Neuronal stem cell (in vitro differentiated cells): ENCODE measurements around the gene LTBP1.
"Not testable (repeated sequence)": the region's sequence is repeated elsewhere in the genome, so short reads cannot be mapped to it uniquely, and the experiment has no call there.

Source experiments
- DNase-seq: peaks from one replicate; pipeline ENCODE4 v3.0.0-alpha.2; 2013; ENCODE audit warnings: low spot score
- H2AFZ ChIP-seq: one replicate; pipeline ENCODE4 v1.6.1; 2013; ENCODE audit warnings: mild to moderate bottlenecking, low read length, inconsistent platforms
- H2AK5ac ChIP-seq: 2 replicates; pipeline ENCODE4 v1.6.1; 2013; ENCODE audit warnings: low read depth, mild to moderate bottlenecking, inconsistent platforms, low read length, moderate library complexity, mixed read lengths
- H2BK120ac ChIP-seq: 2 replicates; pipeline ENCODE4 v1.6.1; 2013; ENCODE audit warnings: low read depth, mild to moderate bottlenecking, inconsistent platforms, low read length, moderate library complexity, mixed read lengths
- H2BK12ac ChIP-seq: one replicate; pipeline ENCODE4 v1.6.1; 2013; ENCODE audit warnings: low read length, inconsistent platforms
- H2BK15ac ChIP-seq: 2 replicates; pipeline ENCODE4 v1.6.1; 2013; ENCODE audit warnings: mild to moderate bottlenecking, low read length, inconsistent platforms, mixed read lengths
- H2BK5ac ChIP-seq: one replicate; pipeline ENCODE4 v1.6.1; 2013; ENCODE audit warnings: inconsistent platforms, mild to moderate bottlenecking, low read length, moderate library complexity
- H3K14ac ChIP-seq: one replicate; pipeline ENCODE4 v1.6.1; 2013; ENCODE audit warnings: low read length, inconsistent platforms
- H3K18ac ChIP-seq: 2 replicates; pipeline ENCODE4 v1.6.1; 2013; ENCODE audit warnings: low read length, inconsistent platforms
- H3K23ac ChIP-seq: 2 replicates; pipeline ENCODE4 v1.6.1; 2013; ENCODE audit warnings: low read depth, mild to moderate bottlenecking, mixed read lengths, low read length, inconsistent platforms; ENCODE audit not compliant: poor library complexity
- H3K27ac ChIP-seq: replicated peaks from 3 replicates; pipeline ENCODE4 v1.5.1; 2013; ENCODE audit warnings: low read length, inconsistent platforms
- H3K27me3 ChIP-seq, 3 experiments: 2 replicates each; pipeline ENCODE4 v1.6.1; 2013; ENCODE audit warnings: low read length in 3 of 3, mild to moderate bottlenecking in 2 of 3, inconsistent platforms in 1 of 3, low read depth in 1 of 3, mixed read lengths in 1 of 3, moderate library complexity in 1 of 3; ENCODE audit not compliant: control insufficient read depth in 3 of 3, insufficient read depth in 3 of 3
- H3K36me3 ChIP-seq, 2 donors: replicated peaks in 1 of 2; 2 replicates each; pipeline ENCODE4 v1.6.1; 2013; ENCODE audit warnings: low read length in 2 of 2; ENCODE audit not compliant: control insufficient read depth in 2 of 2, insufficient read depth in 2 of 2
- H3K4ac ChIP-seq: 2 replicates; pipeline ENCODE4 v1.6.1; 2013; ENCODE audit warnings: inconsistent platforms, mild to moderate bottlenecking, low read length, moderate library complexity
- H3K4me1 ChIP-seq, 2 donors: 1 replicate in 1 of 2; 2 replicates in 1 of 2; pipeline ENCODE4 v1.6.1; 2013; ENCODE audit warnings: low read length in 2 of 2, low read depth in 1 of 2; ENCODE audit not compliant: control insufficient read depth in 2 of 2, insufficient read depth in 1 of 2
- H3K4me2 ChIP-seq: one replicate; pipeline ENCODE4 v1.6.1; 2013; ENCODE audit warnings: mild to moderate bottlenecking, low read length, inconsistent platforms; ENCODE audit not compliant: insufficient read depth, poor library complexity, severe bottlenecking
- H3K4me3 ChIP-seq, 2 donors: 2 replicates each; pipeline ENCODE4 v1.5.1; 2013; ENCODE audit warnings: low read length in 2 of 2, mild to moderate bottlenecking in 2 of 2, inconsistent platforms in 1 of 2, moderate library complexity in 1 of 2
- H3K79me1 ChIP-seq: one replicate; pipeline ENCODE4 v1.6.1; 2013; ENCODE audit warnings: low read depth, mild to moderate bottlenecking, inconsistent platforms, low read length, moderate library complexity
- H3K9ac ChIP-seq: one replicate; pipeline ENCODE4 v1.6.1; 2013; ENCODE audit warnings: mild to moderate bottlenecking, low read depth, low read length, inconsistent platforms; ENCODE audit not compliant: poor library complexity
- H3K9me3 ChIP-seq, 2 donors: replicated peaks in 1 of 2; 2 replicates each; pipeline versions ENCODE3 to v1.6.1; 2013; ENCODE audit warnings: low read length in 2 of 2, mild to moderate bottlenecking in 2 of 2, inconsistent platforms in 1 of 2, low read depth in 1 of 2, mixed read lengths in 1 of 2, moderate library complexity in 1 of 2; ENCODE audit not compliant: control insufficient read depth in 2 of 2, insufficient read depth in 1 of 2
- H4K8ac ChIP-seq: one replicate; pipeline ENCODE4 v1.6.1; 2013; ENCODE audit warnings: low read depth, mild to moderate bottlenecking, inconsistent platforms, low read length, moderate library complexity
- H4K91ac ChIP-seq: one replicate; pipeline ENCODE4 v1.6.1; 2013; ENCODE audit warnings: low read length, low read depth, mild to moderate bottlenecking, inconsistent platforms; ENCODE audit not compliant: poor library complexity
- WGBS, 2 donors: extraction: QIAGEN DNeasy Blood & Tissue Kit; methylation state at CpG; one replicate each; pipeline ENCODE4 v1.1.7; 2013; ENCODE audit warnings: missing lambda C conversion rate in 2 of 2, mixed read lengths in 1 of 2; ENCODE audit not compliant: insufficient read length in 2 of 2, insufficient replicate concordance in 1 of 2; ENCODE audit errors: extremely low coverage in 2 of 2; 5-methylcytosine and 5-hydroxymethylcytosine counted together

Gene LTBP1

DNA sequence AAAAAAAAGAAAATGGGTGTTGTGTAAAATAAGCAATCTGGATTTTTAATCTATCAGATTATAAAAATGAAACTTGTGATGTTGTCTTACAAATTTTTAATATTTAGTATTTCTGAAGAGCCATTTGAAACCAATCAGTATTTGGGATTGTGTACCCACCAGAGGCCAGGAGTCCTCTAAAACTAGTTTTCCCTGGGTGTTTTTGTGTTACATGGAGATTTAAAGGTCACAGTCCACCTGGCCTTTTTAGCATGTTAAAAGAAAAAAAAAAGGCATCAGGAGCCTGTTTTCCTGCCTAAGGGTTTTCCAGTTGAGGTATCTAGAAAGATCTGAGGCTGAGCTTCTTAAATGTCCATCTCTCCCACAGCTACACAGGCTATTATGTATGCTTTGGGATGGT, 221.7 kb downstream of the LTBP1 start:
- Histone ChIP-seq H3K4ac (no peak overlapping the region), H3K4me3 (no peak overlapping the region), H3K14ac (no peak overlapping the region), H3K27me3 (no peaks in the 10 kb centered on the region), H3K9ac (no peak overlapping the region), H2BK5ac (no peak overlapping the region), H2BK15ac (no peak overlapping the region), H3K36me3 (no peaks in the 10 kb centered on the region), H3K9me3 (no peaks in the 10 kb centered on the region), H3K4me2 (no peak overlapping the region), H2AFZ (no peak overlapping the region), H2BK120ac (no peak overlapping the region), H3K79me1 (no peaks in the 10 kb centered on the region), H4K91ac (no peak overlapping the region), H3K4me1 (no peaks in the 10 kb centered on the region), H3K27ac (no peak overlapping the region), H3K23ac (no peak overlapping the region), H2AK5ac (no peak overlapping the region), H3K18ac (no peak overlapping the region), H2BK12ac (no peak overlapping the region), H4K8ac (no peak overlapping the region)
- DNase-seq = no peak

DNA sequence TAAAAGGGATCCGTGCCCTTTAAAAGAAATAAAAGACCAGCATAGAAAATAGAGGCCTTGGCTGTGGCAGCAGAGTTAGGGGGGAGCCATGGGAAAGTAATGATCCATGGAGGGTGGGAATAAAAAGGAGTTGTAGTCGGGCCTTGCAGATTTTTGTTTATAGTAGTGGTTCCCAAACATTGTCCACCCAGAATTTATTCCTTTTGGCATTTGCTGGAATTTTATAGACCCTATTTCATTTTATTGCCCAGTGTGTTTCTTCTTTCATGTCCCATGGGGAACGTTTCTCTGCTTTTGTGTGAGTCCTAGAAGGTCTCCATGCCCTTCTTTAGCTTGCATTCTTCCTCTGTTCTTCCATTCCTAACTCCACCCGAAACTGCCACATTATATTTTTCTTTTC, 222.2 kb downstream of the LTBP1 start:
- WGBS, 2 donors = no CpG with 5 or more reads among the region's 4 CpGs
- Histone ChIP-seq H3K14ac (no peak overlapping the region), H3K27me3 (no peaks in the 10 kb centered on the region), H2BK5ac (no peak overlapping the region), H2AK5ac (no peak overlapping the region), H2BK12ac (no peak overlapping the region), H2AFZ (no peak overlapping the region), H3K4me2 (no peak overlapping the region), H4K91ac (no peak overlapping the region), H3K9ac (no peak overlapping the region), H4K8ac (no peak overlapping the region), H2BK120ac (no peak overlapping the region), H3K18ac (no peak overlapping the region), H3K79me1 (no peaks in the 10 kb centered on the region), H3K4me3 (no peak overlapping the region), H3K4me1 (no peaks in the 10 kb centered on the region), H3K27ac (no peak overlapping the region), H3K23ac (no peak overlapping the region), H3K9me3 (no peaks in the 10 kb centered on the region), H3K36me3 (no peaks in the 10 kb centered on the region), H3K4ac (no peak overlapping the region), H2BK15ac (no peak overlapping the region)
- DNase-seq = no peak

DNA sequence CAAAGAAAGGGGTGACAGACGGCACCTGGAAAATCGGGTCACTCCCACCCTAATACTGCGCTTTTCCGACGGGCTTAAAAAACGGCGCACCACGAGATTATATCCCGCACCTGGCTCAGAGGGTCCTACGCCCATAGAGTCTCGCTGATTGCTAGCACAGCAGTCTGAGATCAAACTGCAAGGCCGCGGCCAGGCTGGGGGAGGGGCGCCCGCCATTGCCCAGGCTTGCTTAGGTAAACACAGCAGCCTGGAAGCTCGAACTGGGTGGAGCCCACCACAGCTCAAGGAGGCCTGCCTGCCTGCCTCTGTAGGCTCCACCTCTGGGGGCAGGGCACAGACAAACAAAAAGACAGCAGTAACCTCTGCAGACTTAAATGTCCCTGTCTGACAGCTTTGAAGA, 223.5 kb downstream of the LTBP1 start:
- H3K27ac ChIP-seq, H2BK15ac ChIP-seq, H3K4me2 ChIP-seq, H3K36me3 ChIP-seq, H4K91ac ChIP-seq, H3K18ac ChIP-seq, H4K8ac ChIP-seq, H3K9me3 ChIP-seq, H3K79me1 ChIP-seq, H3K4me3 ChIP-seq, DNase-seq, H3K23ac ChIP-seq, H2BK5ac ChIP-seq, H3K14ac ChIP-seq, H2AK5ac ChIP-seq, H2AFZ ChIP-seq, H2BK120ac ChIP-seq, H3K4me1 ChIP-seq, H3K4ac ChIP-seq, H3K9ac ChIP-seq, H3K27me3 ChIP-seq, H2BK12ac ChIP-seq: not testable (repeated sequence)
- no CpG with 5 or more reads among the region's 16 CpGs for WGBS, 2 donors

DNA sequence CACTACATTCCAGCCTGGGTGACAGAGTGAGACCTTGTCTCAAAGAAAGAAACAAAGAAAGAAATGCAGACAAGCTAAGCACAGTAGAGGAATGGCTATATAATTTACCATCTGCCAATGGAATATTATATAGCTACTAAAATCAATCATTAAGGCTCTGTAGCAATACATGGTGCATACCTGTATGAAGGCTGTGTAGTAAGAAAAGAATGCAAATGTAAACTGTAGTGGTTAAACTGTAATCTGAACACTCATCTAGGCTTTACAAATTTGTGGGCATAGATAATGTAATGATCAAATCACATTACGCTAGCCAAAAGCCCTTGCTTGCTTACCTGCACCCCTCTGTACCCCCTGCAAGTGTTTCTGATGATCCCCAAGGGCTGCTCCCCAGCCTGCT, 230.9 kb downstream of the LTBP1 start:
- Histone ChIP-seq H3K9me3 (no peaks in the 10 kb centered on the region), H4K91ac (no peak overlapping the region), H3K4me2 (no peak overlapping the region)

More for the DNA sequence above, 230.9 kb downstream of the LTBP1 start:
- Histone ChIP-seq H3K27me3 (peaks cover 0 to 2% (median 0%) of the 10 kb centered on the region in 3 experiments), H3K9ac (no peak overlapping the region), H3K4me3 (no peak overlapping the region), H3K18ac (no peak overlapping the region), H4K8ac (no peak overlapping the region), H3K4me1 (no peaks in the 10 kb centered on the region), H2AK5ac (no peak overlapping the region), H2BK12ac (no peak overlapping the region), H3K23ac (no peak overlapping the region), H3K79me1 (no peaks in the 10 kb centered on the region), H3K27ac (no peak overlapping the region), H2AFZ (no peak overlapping the region), H3K4ac (no peak overlapping the region), H3K36me3 (peaks cover 0 to 4% of the 10 kb centered on the region in 2 donors), H2BK15ac (no peak overlapping the region), H3K14ac (no peak overlapping the region), H2BK5ac (no peak overlapping the region), H2BK120ac (no peak overlapping the region)
- DNase-seq = no peak
- no CpG with 5 or more reads among the region's 1 CpG for WGBS, 2 donors
